Mesendoderm (in vitro differentiated cells): ENCODE results near the gene PXYLP1.

ENCODE experiments used
- DNase-seq: peaks from one replicate; pipeline ENCODE4 v3.0.0; 2013
- H2AK5ac ChIP-seq: 2 replicates; pipeline ENCODE4 v1.6.1; 2013; ENCODE audit warnings: low read length, inconsistent platforms
- H2BK120ac ChIP-seq: 2 replicates; pipeline ENCODE4 v1.6.1; 2013; ENCODE audit warnings: low read depth, mild to moderate bottlenecking, low read length, moderate library complexity, mixed read lengths
- H2BK15ac ChIP-seq: replicated peaks from 2 replicates; pipeline ENCODE4 v1.6.1; 2013; ENCODE audit warnings: low read depth, mild to moderate bottlenecking, moderate library complexity
- H2BK5ac ChIP-seq: 2 replicates; pipeline ENCODE4 v1.6.1; 2013; ENCODE audit warnings: low read length, inconsistent platforms
- H3K18ac ChIP-seq: 2 replicates; pipeline ENCODE4 v1.6.1; 2013; ENCODE audit warnings: mild to moderate bottlenecking, low read length, mixed read lengths
- H3K23ac ChIP-seq: one replicate; pipeline ENCODE4 v1.6.1; 2013; ENCODE audit warnings: low read length
- H3K27ac ChIP-seq: 2 replicates; pipeline ENCODE4 v1.5.1; 2013; ENCODE audit warnings: low read depth, mild to moderate bottlenecking, inconsistent platforms, low read length, moderate library complexity
- H3K27me3 ChIP-seq: 2 replicates; pipeline ENCODE4 v1.6.1; 2013; ENCODE audit warnings: low read length, control low read depth, mild to moderate bottlenecking, inconsistent platforms; ENCODE audit not compliant: insufficient read depth, poor library complexity
- H3K36me3 ChIP-seq: 2 replicates; pipeline ENCODE4 v1.6.1; 2013; ENCODE audit warnings: low read length, inconsistent platforms; ENCODE audit not compliant: control insufficient read depth, insufficient read depth
- H3K4ac ChIP-seq: one replicate; pipeline ENCODE4 v1.6.1; 2013; ENCODE audit warnings: low read depth, mild to moderate bottlenecking, low read length, moderate library complexity
- H3K4me1 ChIP-seq: 2 replicates; pipeline ENCODE4 v1.6.1; 2013; ENCODE audit warnings: low read depth, low read length, inconsistent platforms; ENCODE audit not compliant: control insufficient read depth
- H3K4me2 ChIP-seq: 2 replicates; pipeline ENCODE4 v1.6.1; 2013; ENCODE audit warnings: low read length
- H3K4me3 ChIP-seq: 2 replicates; pipeline ENCODE4 v1.5.1; 2013; ENCODE audit warnings: mild to moderate bottlenecking, low read length
- H3K56ac ChIP-seq: one replicate; pipeline ENCODE4 v1.6.1; 2013; ENCODE audit warnings: low read length
- H3K79me1 ChIP-seq: 2 replicates; pipeline ENCODE4 v1.6.1; 2013; ENCODE audit warnings: low read length, inconsistent platforms
- H3K79me2 ChIP-seq: 2 replicates; pipeline ENCODE4 v1.6.1; 2013; ENCODE audit warnings: mild to moderate bottlenecking, low read length; ENCODE audit not compliant: control insufficient read depth, insufficient read depth
- H3K9ac ChIP-seq: 2 replicates; pipeline ENCODE4 v1.6.1; 2013; ENCODE audit warnings: low read length, inconsistent platforms
- H4K5ac ChIP-seq: one replicate; pipeline ENCODE4 v1.6.1; 2013; ENCODE audit warnings: low read length
- H4K8ac ChIP-seq: one replicate; pipeline ENCODE4 v1.6.1; 2013; ENCODE audit warnings: low read depth, mild to moderate bottlenecking, control low read depth, low read length, moderate library complexity
- WGBS: extraction: QIAGEN DNeasy Blood & Tissue Kit; methylation state at CpG from one replicate; pipeline ENCODE4 v1.1.7; 2013; ENCODE audit warnings: low lambda C conversion rate, missing lambda C conversion rate; ENCODE audit not compliant: insufficient coverage; ENCODE audit errors: extremely low coverage; 5-methylcytosine and 5-hydroxymethylcytosine counted together

The PXYLP1 gene

DNA sequence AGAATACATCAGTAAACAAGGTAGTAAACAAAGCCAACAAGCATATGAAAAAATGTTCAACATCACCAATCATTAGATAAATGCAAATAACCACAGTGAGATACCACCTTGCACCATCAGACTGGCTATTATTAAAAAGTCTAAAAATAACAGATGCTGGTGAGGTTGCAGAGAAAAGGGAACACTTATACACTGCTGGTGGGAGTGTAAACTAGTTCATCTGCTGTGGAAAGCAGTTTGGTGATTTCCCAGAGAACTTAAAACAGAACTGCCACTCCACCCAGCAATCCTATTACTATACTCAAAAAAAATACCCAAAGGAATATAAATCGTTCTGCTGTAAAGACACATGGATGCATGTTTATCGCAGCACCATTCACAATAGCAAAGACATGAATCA lies 106.4 kb downstream of the PXYLP1 start:
- no CpG with 5 or more reads among the region's 2 CpGs for WGBS
- Histone ChIP-seq H3K27me3 (no peaks in the 10 kb centered on the region), H3K27ac (no peak overlapping the region), H3K4me2 (no peak overlapping the region), H4K8ac (no peak overlapping the region), H3K4me3 (no peak overlapping the region), H3K36me3 (no peaks in the 10 kb centered on the region), H4K5ac (no peak overlapping the region), H3K23ac (no peak overlapping the region), H2BK5ac (no peak overlapping the region), H2AK5ac (no peak overlapping the region), H3K18ac (no peak overlapping the region), H3K9ac (no peak overlapping the region), H2BK120ac (no peak overlapping the region), H3K4me1 (peaks cover 15% of the 10 kb centered on the region), H3K79me2 (no peaks in the 10 kb centered on the region), H2BK15ac (no peak overlapping the region), H3K56ac (no peak overlapping the region), H3K4ac (no peak overlapping the region), H3K79me1 (no peaks in the 10 kb centered on the region)
- no peak for DNase-seq

DNA sequence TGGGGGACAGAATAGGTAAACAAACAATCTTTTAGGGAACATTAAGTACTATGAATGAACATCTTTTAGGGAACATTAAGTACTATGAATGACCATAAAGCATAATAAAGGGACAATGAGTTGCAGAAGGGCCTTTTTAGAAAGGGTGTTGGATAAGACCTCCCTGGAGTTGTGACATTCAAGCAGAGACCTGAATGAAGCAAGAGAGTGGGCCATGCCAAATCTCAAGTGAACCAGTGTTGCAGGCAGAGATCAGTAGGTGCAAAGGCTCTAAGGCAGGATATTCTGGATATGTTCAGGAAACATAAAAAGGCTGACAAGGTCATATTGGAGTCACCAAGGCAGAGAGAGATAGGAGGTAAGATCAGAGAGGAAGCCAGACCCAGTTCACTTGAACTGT lies 107.3 kb downstream of the PXYLP1 start:
- Histone ChIP-seq H3K4me1 (peaks cover 15% of the 10 kb centered on the region), H3K4ac (no peak overlapping the region), H3K79me2 (no peaks in the 10 kb centered on the region), H3K36me3 (no peaks in the 10 kb centered on the region), H3K9ac (no peak overlapping the region), H3K79me1 (no peaks in the 10 kb centered on the region), H3K27ac (no peak overlapping the region), H4K8ac (no peak overlapping the region), H2BK15ac (no peak overlapping the region), H2AK5ac (no peak overlapping the region), H3K4me2 (no peak overlapping the region), H3K18ac (peak overlapping the region; percentile 30), H3K23ac (no peak overlapping the region), H3K27me3 (no peaks in the 10 kb centered on the region), H3K56ac (no peak overlapping the region), H2BK120ac (no peak overlapping the region), H3K4me3 (no peak overlapping the region), H4K5ac (no peak overlapping the region), H2BK5ac (no peak overlapping the region)
- no peak for DNase-seq

DNA sequence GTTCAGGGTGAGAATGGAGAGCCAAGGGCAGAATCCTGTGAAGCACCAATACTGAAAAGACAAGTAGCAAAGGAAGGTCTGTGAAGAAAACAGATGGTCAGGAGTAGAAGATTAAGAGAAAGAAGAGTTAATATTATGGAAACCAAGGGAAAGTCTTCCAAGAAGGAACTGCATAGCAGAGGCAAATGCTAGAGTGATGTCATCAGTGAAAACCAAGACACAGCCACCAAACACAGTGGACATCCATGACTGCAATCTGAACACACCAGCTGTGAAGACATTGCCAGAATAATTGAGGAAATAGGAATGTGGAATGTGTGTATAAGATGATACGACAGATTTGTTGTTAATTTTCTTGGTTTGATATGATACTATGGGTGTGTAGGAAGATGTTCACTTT lies 109.9 kb downstream of the PXYLP1 start:
- H3K4me3 ChIP-seq = no peak overlapping the region
- 100% methylated on average over 1 of the region's 1 CpG for WGBS
- H3K56ac ChIP-seq = no peak overlapping the region
- H3K18ac ChIP-seq = no peak overlapping the region
- no peak overlapping the region for H3K4ac ChIP-seq
- H2BK15ac ChIP-seq = no peak overlapping the region
- no peak overlapping the region for H3K9ac ChIP-seq
- H3K36me3 ChIP-seq = no peaks in the 10 kb centered on the region
- H4K5ac ChIP-seq = no peak overlapping the region
- H3K23ac ChIP-seq = no peak overlapping the region
- H3K4me2 ChIP-seq = no peak overlapping the region
- H2BK5ac ChIP-seq = no peak overlapping the region
- H3K79me1 ChIP-seq = no peaks in the 10 kb centered on the region
- H2AK5ac ChIP-seq = no peak overlapping the region
- H2BK120ac ChIP-seq = no peak overlapping the region
- H3K79me2 ChIP-seq = no peaks in the 10 kb centered on the region
- no peak for DNase-seq
- no peak overlapping the region for H3K27ac ChIP-seq
- H3K27me3 ChIP-seq = no peaks in the 10 kb centered on the region
- peaks cover 8% of the 10 kb centered on the region for H3K4me1 ChIP-seq
- no peak overlapping the region for H4K8ac ChIP-seq

DNA sequence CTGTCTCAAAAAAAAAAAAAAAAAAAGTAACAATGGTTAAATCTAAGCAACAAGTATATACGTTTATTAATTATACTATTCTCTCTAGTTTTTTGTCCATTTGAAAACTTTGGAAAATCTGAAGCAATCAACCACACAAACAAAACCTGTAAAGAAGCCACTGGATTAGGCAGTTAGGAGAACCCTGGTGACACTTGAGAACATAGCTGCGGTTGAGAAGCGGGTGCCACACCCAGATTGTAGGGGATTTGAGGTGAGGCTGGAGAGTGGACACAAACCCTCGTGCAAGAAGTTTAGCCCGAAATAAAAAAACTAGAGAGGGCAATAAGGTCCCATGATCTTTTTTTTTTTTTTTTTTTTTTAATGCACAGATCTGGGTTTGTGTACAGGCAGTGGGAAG lies 110.8 kb downstream of the PXYLP1 start:
- Histone ChIP-seq H3K36me3 (no peaks in the 10 kb centered on the region), H4K8ac (no peak overlapping the region), H3K4me1 (peaks cover 4% of the 10 kb centered on the region), H3K23ac (no peak overlapping the region), H3K4me3 (no peak overlapping the region), H3K4me2 (no peak overlapping the region), H2BK120ac (no peak overlapping the region), H3K27ac (no peak overlapping the region), H2BK15ac (no peak overlapping the region), H3K4ac (no peak overlapping the region), H2BK5ac (no peak overlapping the region), H3K79me1 (no peaks in the 10 kb centered on the region), H4K5ac (no peak overlapping the region), H3K56ac (no peak overlapping the region), H2AK5ac (no peak overlapping the region), H3K9ac (no peak overlapping the region), H3K18ac (no peak overlapping the region), H3K27me3 (no peaks in the 10 kb centered on the region), H3K79me2 (no peaks in the 10 kb centered on the region)
- DNase-seq = no peak
- no CpG with 5 or more reads among the region's 5 CpGs for WGBS

DNA sequence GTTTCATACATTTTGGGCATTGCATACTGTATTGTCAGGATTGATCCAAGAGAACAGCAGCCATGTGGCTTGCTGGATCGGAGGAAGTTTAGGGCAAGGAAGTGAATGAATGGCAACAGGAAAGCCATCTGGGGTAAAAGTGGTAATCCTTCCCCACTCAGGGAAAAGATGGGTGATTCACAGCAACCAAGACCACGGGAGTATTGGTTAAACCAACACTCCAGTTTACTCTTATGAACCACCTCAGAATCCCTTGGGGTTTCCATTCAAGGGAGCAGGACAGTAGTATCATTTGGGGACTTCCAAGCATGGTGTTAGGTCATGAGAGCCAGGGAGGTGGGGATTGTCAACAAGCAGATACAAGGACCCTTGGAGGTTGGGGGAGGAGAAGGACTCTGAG lies 111.5 kb downstream of the PXYLP1 start:
- Histone ChIP-seq H3K4me3 (no peak overlapping the region), H3K4me1 (peaks cover 2% of the 10 kb centered on the region), H3K23ac (no peak overlapping the region), H2BK5ac (no peak overlapping the region), H3K56ac (no peak overlapping the region), H4K8ac (no peak overlapping the region), H2AK5ac (no peak overlapping the region), H3K79me1 (no peaks in the 10 kb centered on the region), H2BK15ac (no peak overlapping the region), H3K4me2 (no peak overlapping the region), H3K79me2 (no peaks in the 10 kb centered on the region), H3K27ac (no peak overlapping the region), H3K9ac (no peak overlapping the region), H3K18ac (no peak overlapping the region), H2BK120ac (no peak overlapping the region), H4K5ac (no peak overlapping the region), H3K36me3 (no peaks in the 10 kb centered on the region), H3K27me3 (no peaks in the 10 kb centered on the region), H3K4ac (no peak overlapping the region)
- DNase-seq = no peak
- WGBS = no CpG with 5 or more reads among the region's 2 CpGs

DNA sequence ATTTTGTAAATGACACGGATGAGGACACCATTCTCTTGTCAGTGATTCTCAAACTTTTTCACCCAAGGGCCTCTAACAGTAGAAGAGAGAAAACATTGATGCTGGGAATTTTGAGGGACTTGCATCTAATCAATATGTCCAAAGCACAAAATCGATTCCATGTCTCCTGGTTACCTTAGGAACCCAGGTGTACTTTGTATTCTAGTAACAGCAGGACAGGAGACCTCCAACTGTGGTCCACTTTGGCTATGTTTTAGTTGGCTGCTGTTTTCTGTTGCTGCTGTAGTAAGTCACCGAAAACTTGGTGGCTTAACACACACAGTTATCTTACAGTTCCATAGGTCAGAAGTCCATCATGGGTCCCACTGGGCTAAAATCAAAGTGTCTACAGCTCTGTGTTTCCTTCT lies 112.2 kb downstream of the PXYLP1 start:
- Histone ChIP-seq H3K79me1 (no peaks in the 10 kb centered on the region), H2BK5ac (no peak overlapping the region), H3K4me2 (no peak overlapping the region), H3K27me3 (no peaks in the 10 kb centered on the region), H2AK5ac (no peak overlapping the region), H4K5ac (no peak overlapping the region), H2BK15ac (no peak overlapping the region), H3K4ac (no peak overlapping the region), H3K27ac (no peak overlapping the region), H3K79me2 (no peaks in the 10 kb centered on the region), H3K18ac (no peak overlapping the region), H3K36me3 (no peaks in the 10 kb centered on the region), H3K4me3 (no peak overlapping the region), H3K23ac (no peak overlapping the region), H3K9ac (no peak overlapping the region), H3K4me1 (peaks cover 2% of the 10 kb centered on the region), H3K56ac (no peak overlapping the region), H2BK120ac (no peak overlapping the region), H4K8ac (no peak overlapping the region)
- DNase-seq = no peak
- WGBS = no CpG with 5 or more reads among the region's 3 CpGs
